SH-SY5Y (cell line): ENCODE results near the gene ARMC6.

ENCODE experiments used
- GATA2 ChIP-seq: IDR thresholded peaks from 2 replicates; pipeline ENCODE4 v1.6.1; 2011; ENCODE audit warnings: mild to moderate bottlenecking, low read depth, low read length
- GATA3 ChIP-seq: IDR thresholded peaks from 2 replicates; pipeline ENCODE4 v1.6.1; 2011; ENCODE audit warnings: low read depth, mild to moderate bottlenecking, low read length, moderate library complexity

ARMC6 gene

DNA sequence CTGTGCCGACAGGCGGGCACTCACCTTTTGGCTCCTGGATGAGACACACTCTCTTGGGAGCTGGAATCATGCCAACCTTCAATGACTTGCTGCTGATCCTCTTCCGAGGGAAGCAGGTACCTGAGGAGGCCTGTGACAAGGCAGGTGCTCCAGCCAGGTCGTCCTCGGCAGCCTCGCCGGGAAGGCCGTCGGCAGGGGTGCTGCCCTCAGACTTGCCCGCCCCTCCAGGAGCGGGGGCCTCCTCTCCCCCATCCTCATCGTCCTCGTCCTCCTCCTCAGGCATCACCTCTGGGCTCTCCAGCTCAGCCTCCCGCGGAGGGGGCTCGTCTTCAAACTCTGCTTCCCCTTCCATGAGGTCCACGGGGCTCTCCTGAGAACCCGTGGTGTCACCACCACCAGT, 29.3 kb upstream of the ARMC6 start:
- TF ChIP-seq GATA2 (no peak), GATA3 (no peak)

- no peak for TF ChIP-seq GATA2
- TF ChIP-seq GATA3: no peak
These were observed 27.2 kb upstream of the ARMC6 start for GRCh38 chr19:19006213-19006612.

GRCh38 chr19:19009951-19010350, 23.5 kb upstream of the ARMC6 start:
- TF ChIP-seq GATA3 (no peak), GATA2 (no peak)

DNA sequence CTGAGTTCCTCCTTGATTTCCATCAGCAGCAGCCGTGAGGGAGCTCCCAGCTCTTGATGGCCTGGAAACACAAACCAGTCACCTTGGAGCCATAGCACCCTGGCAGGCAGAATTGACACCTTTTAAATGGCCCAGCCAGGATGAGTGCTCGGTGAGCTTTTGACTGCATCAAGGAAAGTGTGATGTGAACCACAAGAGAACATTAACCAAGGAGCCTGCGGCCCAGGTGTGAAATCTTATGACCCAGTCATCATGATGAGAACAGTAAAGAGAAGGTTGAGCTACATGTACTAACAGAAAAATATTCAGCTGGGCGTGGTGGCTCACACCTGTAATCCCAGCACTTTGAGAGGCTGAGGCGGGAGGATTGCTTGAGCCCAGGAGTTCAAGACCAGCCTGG, 22.9 kb upstream of the ARMC6 start:
- no peak for TF ChIP-seq GATA2
- TF ChIP-seq GATA3: no peak

- TF ChIP-seq GATA3: no peak
These were observed 12.3 kb upstream of the ARMC6 start for GRCh38 chr19:19021115-19021514.

DNA sequence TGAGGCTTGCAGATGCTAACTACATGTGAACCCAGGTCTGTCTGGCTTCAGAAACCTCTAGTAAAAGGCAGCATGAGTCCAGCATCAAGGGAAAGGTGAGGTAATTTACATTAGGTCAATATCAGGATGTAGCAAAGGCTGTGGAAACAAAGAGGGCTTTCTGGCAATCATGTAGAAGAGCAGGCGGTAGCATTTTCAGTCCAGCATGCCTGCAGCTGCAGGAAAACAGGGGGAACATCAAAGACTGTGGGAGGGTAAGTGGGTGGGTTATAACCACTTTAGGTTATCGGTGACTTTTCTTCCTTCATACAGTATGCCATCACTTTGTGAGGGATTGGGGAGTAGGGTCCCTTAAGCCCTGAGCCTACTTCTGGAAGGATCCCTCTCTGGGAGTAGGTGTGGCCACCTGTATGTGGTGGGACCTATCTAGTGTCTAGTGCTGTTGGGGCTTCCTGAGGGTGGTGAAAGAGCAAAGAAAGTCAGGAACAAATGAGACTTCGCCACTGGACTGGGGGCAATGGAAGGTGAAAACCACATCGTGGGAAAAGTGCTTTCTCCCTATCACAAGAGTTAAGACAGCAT, 10.9 kb upstream of the ARMC6 start:
- TF ChIP-seq GATA3 (no peak), GATA2 (no peak)

- TF ChIP-seq GATA2 (no peak), GATA3 (no peak)
These were observed 7.5 kb upstream of the ARMC6 start for GRCh38 chr19:19025861-19026260.

DNA sequence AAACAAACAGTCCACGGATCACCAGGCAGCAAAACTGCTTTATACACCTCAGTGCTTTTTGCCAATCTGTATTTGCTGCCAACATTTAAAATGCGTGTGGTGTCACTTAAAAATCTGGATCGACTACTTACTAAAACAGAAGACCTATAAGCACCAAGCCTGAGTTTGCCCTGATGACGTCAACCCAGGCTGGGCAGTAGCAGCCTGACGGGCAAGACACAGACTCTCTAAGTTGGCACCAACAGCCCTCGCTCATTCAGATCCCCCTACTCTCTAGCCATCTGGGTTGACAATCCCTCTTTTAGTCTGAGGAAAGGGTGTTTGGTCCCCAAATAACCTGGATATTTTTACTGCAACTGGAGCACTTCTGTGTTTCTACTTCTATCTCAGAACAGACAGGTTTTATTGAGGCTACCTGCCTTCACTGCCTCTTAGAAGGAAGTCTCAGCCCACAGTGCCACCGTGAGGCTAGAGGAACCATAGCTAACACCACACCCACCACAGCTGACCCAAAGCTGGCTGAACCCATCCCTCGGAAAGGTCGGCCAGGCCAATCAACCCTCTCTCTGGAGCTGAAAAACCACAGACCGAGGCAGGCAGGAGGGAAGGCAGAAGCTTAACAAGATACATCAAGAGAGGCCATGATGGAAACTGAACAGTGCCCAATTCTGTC, 7.0 kb upstream of the ARMC6 start:
- no peak for TF ChIP-seq GATA3
- TF ChIP-seq GATA2: no peak

- TF ChIP-seq GATA2 (no peak), GATA3 (no peak)
These were observed 6.2 kb upstream of the ARMC6 start for GRCh38 chr19:19027228-19027627.

DNA sequence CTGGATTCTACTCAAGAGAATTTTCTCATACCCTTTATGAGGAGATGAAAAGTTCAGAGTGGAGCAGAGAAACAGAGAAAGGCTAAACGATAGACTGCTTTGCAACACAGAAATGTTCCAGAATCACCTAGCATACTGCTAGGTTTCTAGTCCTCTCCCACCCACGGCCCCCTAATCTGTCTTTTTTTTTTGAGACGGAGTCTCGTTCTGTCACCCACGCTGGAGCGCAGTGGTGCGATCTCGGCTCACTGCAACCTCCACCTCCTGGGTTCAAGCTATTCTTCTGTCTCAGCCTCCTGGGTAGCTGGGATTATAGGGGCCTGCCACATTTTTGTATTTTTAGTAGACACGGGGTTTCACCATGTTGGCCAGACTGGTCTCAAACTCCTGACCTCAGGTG, 4.9 kb upstream of the ARMC6 start:
- TF ChIP-seq GATA3 (no peak), GATA2 (no peak)

DNA sequence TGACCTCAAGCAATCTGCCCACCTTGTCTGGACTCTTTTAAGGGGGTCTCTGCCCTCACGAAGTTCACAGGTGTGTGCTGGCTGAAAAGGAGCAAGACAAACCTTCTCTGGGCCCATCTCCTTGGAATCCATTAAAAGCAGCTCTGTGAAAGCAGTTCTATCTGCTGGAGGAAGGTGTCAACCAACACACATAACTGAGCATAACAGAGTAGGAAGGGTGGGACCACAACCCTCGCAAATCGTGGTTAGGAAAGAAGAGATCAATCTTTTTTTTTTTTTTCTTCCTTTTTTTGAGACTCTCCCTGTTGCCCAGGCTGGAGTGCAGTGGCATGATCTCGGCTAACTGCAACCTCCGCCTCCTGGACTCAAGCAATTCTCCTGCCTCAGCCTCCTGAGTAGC, 1.5 kb upstream of the ARMC6 start:
- TF ChIP-seq GATA2 (no peak), GATA3 (no peak)

DNA sequence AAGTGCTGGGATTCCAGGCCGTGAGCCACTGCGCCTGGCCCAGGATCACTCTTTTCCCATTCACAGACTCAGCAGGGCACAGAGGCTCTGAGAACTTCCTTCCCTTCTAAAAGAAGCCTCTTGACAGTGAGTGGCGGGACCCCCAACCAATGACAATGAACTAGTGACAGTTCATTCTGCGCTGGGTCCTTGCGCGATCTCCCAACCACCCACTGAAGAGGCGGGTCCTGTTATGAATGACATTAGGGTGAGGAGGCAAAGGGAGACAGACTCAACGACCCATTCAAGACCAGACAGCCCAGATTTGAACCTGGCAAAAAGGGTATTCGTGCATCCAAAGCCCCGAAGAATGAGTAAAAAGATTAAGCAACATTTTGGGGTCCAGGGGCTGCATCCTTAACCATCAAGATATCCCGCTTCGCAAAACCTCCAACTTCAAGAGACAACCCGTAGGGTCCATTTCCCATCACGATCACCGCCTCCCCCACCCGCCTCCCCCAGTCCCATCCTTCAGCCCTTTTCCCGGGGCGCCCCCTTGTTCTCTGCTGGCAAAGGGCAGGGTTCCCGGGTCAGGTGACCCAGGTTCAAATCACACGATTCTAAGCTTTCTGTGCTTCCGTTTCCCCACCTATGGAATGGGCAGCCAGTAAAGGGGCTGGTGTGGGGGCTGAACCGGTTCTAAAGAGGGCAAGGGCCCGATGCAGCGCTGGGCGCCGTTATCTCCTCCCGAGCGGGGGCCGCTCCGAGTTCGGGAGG, 805 bp upstream of the ARMC6 start:
- TF ChIP-seq GATA3 (no peak), GATA2 (no peak)

GRCh38 chr19:19033176-19033425, 302 bp upstream of the ARMC6 start:
- TF ChIP-seq GATA3 (no peak), GATA2 (no peak)

DNA sequence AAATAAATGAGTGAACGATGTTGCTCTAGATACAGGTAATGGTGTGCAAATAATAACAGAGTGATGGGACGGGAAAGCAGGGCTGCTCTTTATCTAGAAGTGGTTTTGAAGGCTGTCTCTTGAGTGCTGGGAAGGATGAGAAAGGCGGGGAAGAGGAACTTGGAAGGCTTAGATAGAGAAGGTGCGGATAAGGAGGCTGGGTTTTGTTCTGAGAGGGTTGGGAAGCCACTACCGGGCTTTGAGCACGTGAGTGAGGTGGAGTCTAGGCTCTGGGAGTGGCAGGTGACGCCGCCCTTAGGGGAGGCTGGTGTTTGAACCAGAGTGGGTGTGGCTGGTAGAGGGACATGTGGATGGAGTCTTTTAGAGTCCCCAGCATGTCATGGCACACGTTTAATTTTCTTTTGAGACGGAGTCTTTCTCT, 811 bp downstream of the ARMC6 start:
- TF ChIP-seq GATA3 (no peak), GATA2 (no peak)

- TF ChIP-seq GATA2 (no peak), GATA3 (no peak)
These were observed 6.5 kb downstream of the ARMC6 start for GRCh38 chr19:19039901-19040300.
